Suprapubic skin (tissue), 4 donors: ENCODE data around the gene SNUPN. TPM values are rescaled to one million over a fixed set of nuclear protein-coding genes. Genes with fewer than 3 reads are reported as not detected.
"Not testable (repeated sequence)": the region's sequence is repeated elsewhere in the genome, so short reads cannot be mapped to it uniquely, and the experiment has no call there.

Experiments used
- DNase-seq, 2 donors: peaks; one replicate each; pipeline ENCODE4 v3.0.0-alpha.2; 2019; ENCODE audit warnings: low spot score in 2 of 2
- H3K27ac ChIP-seq: fragments of 200-600 bp; sonication (generic); one replicate; pipeline ENCODE4 v1.5.1; 2019
- H3K27me3 ChIP-seq: fragments of 200-600 bp; sonication (generic); one replicate; pipeline ENCODE4 v1.5.1; 2019
- H3K36me3 ChIP-seq: fragments of 200-600 bp; sonication (generic); one replicate; pipeline ENCODE4 v1.5.1; 2019
- H3K4me1 ChIP-seq: fragments of 200-600 bp; sonication (generic); one replicate; pipeline ENCODE4 v1.5.1; 2019
- H3K4me3 ChIP-seq: fragments of 200-600 bp; sonication (generic); one replicate; pipeline ENCODE4 v1.5.1; 2019; ENCODE audit warnings: mild to moderate bottlenecking
- H3K9me3 ChIP-seq: fragments of 200-600 bp; sonication (generic); one replicate; pipeline ENCODE4 v1.5.1; 2019
- CTCF ChIP-seq, 2 donors: fragments of 200-600 bp in 1 of 2; fragments of 450-650 bp in 1 of 2; sonication (generic) in 1 of 2; IDR thresholded peaks; one replicate each; pipeline ENCODE4 v1.5.1; 2016 to 2019; ENCODE audit warnings: antibody characterized with exemption in 2 of 2, mild to moderate bottlenecking in 1 of 2, moderate library complexity in 1 of 2
- EP300 ChIP-seq: sonication (generic); formaldehyde crosslinking; IDR thresholded peaks from one replicate; pipeline ENCODE4 v1.6.1; 2017; ENCODE audit warnings: antibody characterized with exemption
- POLR2A ChIP-seq, 2 donors: fragments of 450-650 bp; IDR thresholded peaks; one replicate each; pipeline ENCODE4 v1.6.1; 2017; ENCODE audit warnings: antibody characterized with exemption in 2 of 2, mild to moderate bottlenecking in 2 of 2, moderate library complexity in 2 of 2
- POLR2AphosphoS5 ChIP-seq, 3 donors: sonication (generic); formaldehyde crosslinking; IDR thresholded peaks; one replicate each; pipeline ENCODE4 v1.6.1; 2017; ENCODE audit warnings: antibody characterized with exemption in 3 of 3
- WGBS: methylation state at CpG from one replicate; pipeline ENCODE4 v1.1.5; 2018; 5-methylcytosine and 5-hydroxymethylcytosine counted together
- total RNA-seq, 4 donors: library from RNA; depleted of rRNA; stranded (reverse); fragments of >200 nt; gene quantifications; one replicate each; pipeline ENCODE4 v1.1.0, GENCODE V29; 2016

The SNUPN gene
- total RNA-seq, 4 donors from 2014 or later, result 12.8 to 31.7 (median 17.5) TPM

GRCh38 chr15:75590239-75590638, 35.3 kb downstream of the SNUPN start:
- Histone ChIP-seq H3K36me3 (peaks cover 27% of the 10 kb centered on the region), H3K9me3 (no peaks in the 10 kb centered on the region), H3K4me3 (no peak overlapping the region), H3K27ac (no peak overlapping the region), H3K27me3 (no peaks in the 10 kb centered on the region), H3K4me1 (no peaks in the 10 kb centered on the region)
- TF ChIP-seq CTCF (IDR thresholded peaks at IDR 0.05) (no peak), POLR2AphosphoS5 (IDR thresholded peaks at IDR 0.05) (no peak), POLR2A (IDR thresholded peaks at IDR 0.05) (no peak), EP300 (no peak)
- DNase-seq, result no peak
- WGBS, result 89% methylated on average over 2 of the region's 2 CpGs

- Histone ChIP-seq H3K27ac (no peak overlapping the region), H3K27me3 (no peaks in the 10 kb centered on the region), H3K4me3 (no peak overlapping the region), H3K4me1 (no peaks in the 10 kb centered on the region), H3K36me3 (peaks cover 17% of the 10 kb centered on the region), H3K9me3 (no peaks in the 10 kb centered on the region)
- DNase-seq, result no peak
- TF ChIP-seq EP300 (no peak), CTCF (IDR thresholded peaks at IDR 0.05) (no peak), POLR2AphosphoS5 (IDR thresholded peaks at IDR 0.05) (no peak), POLR2A (IDR thresholded peaks at IDR 0.05) (no peak)
- WGBS, result 95% methylated on average over 5 of the region's 5 CpGs
Measured at GRCh38 chr15:75589071-75589470, 36.5 kb downstream of the SNUPN start.

DNA sequence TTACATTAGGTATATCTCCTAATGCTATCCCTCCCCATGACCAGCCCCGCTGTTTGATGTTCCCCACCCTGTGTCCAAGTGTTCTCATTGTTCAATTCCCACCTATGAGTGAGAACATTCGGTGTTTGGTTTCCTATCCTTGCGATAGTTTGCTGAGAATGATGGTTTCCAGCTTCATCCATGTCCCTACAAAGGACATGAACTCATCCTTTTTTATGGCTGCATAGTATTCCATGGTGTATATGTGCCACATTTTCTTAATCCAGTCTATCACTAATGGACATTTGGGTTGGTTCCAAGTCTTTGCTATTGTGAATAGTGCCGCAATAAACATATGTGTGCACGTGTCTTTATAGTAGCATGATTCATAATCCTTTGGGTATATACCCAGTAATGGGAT, 39.1 kb downstream of the SNUPN start:
- H3K4me1 ChIP-seq, H3K36me3 ChIP-seq, H3K4me3 ChIP-seq, H3K27me3 ChIP-seq, H3K27ac ChIP-seq, DNase-seq, H3K9me3 ChIP-seq: not testable (repeated sequence)
- 98% methylated on average over 5 of the region's 5 CpGs for WGBS

DNA sequence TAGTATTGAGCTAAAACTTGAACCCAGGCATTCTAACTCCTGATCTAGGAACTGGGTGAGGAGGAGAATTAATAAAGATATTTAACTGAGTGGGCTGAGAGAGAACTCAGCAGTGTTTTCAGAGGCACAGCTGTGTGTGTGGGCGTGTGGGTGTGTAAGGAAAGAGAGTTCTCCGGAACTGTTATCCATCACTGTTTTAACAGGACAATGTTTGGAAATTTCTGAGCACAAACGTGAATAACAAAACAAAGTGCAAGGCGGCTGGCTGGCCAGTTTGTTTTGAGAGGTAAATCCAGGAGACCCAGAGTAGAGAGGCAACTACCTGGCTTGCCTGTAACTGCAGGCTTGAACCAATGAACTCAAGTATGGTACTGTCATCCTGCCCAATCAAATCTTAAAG, 41.4 kb downstream of the SNUPN start:
- Histone ChIP-seq H3K9me3 (no peaks in the 10 kb centered on the region), H3K4me3 (no peak overlapping the region), H3K4me1 (peaks cover 5% of the 10 kb centered on the region), H3K27me3 (no peaks in the 10 kb centered on the region), H3K36me3 (no peaks in the 10 kb centered on the region), H3K27ac (no peak overlapping the region)
- DNase-seq, result no peak
- WGBS, result 60% methylated on average over 4 of the region's 4 CpGs
- TF ChIP-seq CTCF (IDR thresholded peaks at IDR 0.05) (no peak), POLR2AphosphoS5 (IDR thresholded peaks at IDR 0.05) (no peak), EP300 (no peak), POLR2A (IDR thresholded peaks at IDR 0.05) (no peak)

DNA sequence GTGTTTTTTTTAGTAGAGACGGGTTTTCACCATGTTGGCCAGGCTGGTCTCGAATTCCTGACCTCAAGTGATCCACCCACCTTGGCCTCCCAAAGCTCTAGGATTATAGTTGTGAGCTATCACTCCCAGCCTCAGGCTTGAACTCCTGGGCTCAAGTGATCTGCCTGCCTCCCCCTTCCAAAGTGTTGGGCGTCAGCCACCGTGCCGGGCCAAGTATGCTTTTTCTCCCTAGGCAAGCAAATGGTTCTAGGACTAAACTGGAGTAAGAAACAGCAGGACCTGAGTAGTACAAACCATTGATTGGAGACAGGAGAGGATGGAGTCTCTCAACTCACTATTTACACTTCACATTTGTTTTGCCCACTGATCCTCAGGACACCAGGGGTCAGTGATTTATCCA, 41.8 kb downstream of the SNUPN start:
- TF ChIP-seq EP300, result no peak
- TF ChIP-seq POLR2A (IDR thresholded peaks at IDR 0.05), result no peak
- TF ChIP-seq CTCF (IDR thresholded peaks at IDR 0.05), result no peak
- no peak for TF ChIP-seq POLR2AphosphoS5 (IDR thresholded peaks at IDR 0.05)

GRCh38 chr15:75582943-75583342, 42.6 kb downstream of the SNUPN start:
- H3K36me3 ChIP-seq, DNase-seq, H3K4me3 ChIP-seq, H3K9me3 ChIP-seq, H3K27ac ChIP-seq, H3K4me1 ChIP-seq, H3K27me3 ChIP-seq: not testable (repeated sequence)
- WGBS, result 96% methylated on average over 5 of the region's 5 CpGs

More for the DNA sequence above, 41.8 kb downstream of the SNUPN start:
- Histone ChIP-seq H3K4me3 (no peak overlapping the region), H3K27ac (no peak overlapping the region), H3K9me3 (no peaks in the 10 kb centered on the region), H3K36me3 (no peaks in the 10 kb centered on the region), H3K27me3 (no peaks in the 10 kb centered on the region), H3K4me1 (peaks cover 5% of the 10 kb centered on the region)
- 23% methylated on average over 5 of the region's 5 CpGs for WGBS
- DNase-seq, result no peak
